ENCODE results near the gene GGA2. TPM values are rescaled to one million over a fixed set of nuclear protein-coding genes. Genes with fewer than 3 reads are reported as not detected.
"Not testable (repeated sequence)": the region's sequence is repeated elsewhere in the genome, so short reads cannot be mapped to it uniquely, and the experiment has no call there.

GGA2 gene
- total RNA-seq, 1 experiment from 2014 or later: 90.4 TPM

- DNase-seq: no peak
- Mint-ChIP-seq H3K27ac (ENCODE audit: unreplicated experiment) (no peak overlapping the region), H3K9me3 (ENCODE audit: low read depth, unreplicated experiment) (no peaks in the 10 kb centered on the region), H3K4me1 (ENCODE audit: low read depth, unreplicated experiment) (no peaks in the 10 kb centered on the region), H3K4me3 (ENCODE audit: low read depth, unreplicated experiment) (no peak overlapping the region), H3K36me3 (ENCODE audit: insufficient read depth, unreplicated experiment) (peaks cover 63% of the 10 kb centered on the region), H3K27me3 (ENCODE audit: unreplicated experiment) (no peaks in the 10 kb centered on the region)
- CTCF ChIA-PET: interaction anchor here (0.6 kb wide), 1 partner anchor 239 kb away, joined by 3 read pairs; no protein-coding TSS in a partner anchor
- intact Hi-C loops (cut with micrococcal nuclease; ENCODE audit: unreplicated experiment): no loop called here
- no TSS peak for BruUV-seq (replicated peaks)
- no peak for TF ChIP-seq CTCF (IDR thresholded peaks at IDR 0.05; ENCODE audit: unreplicated experiment)
These were observed 25.6 kb downstream of the GGA2 start for GRCh38 chr16:23484510-23485256.

- H3K9me3 Mint-ChIP-seq (ENCODE audit: low read depth, unreplicated experiment); BruUV-seq (replicated peaks); H3K4me1 Mint-ChIP-seq (ENCODE audit: low read depth, unreplicated experiment); CTCF ChIA-PET; H3K27me3 Mint-ChIP-seq (ENCODE audit: unreplicated experiment); H3K27ac Mint-ChIP-seq (ENCODE audit: unreplicated experiment); intact Hi-C loops (cut with micrococcal nuclease; ENCODE audit: unreplicated experiment); DNase-seq; H3K4me3 Mint-ChIP-seq (ENCODE audit: low read depth, unreplicated experiment): not testable (repeated sequence)
- H3K36me3 Mint-ChIP-seq (ENCODE audit: insufficient read depth, unreplicated experiment): peaks cover 64% of the 10 kb centered on the region
These were observed 26.8 kb downstream of the GGA2 start for GRCh38 chr16:23483492-23483891.

- H3K27me3 Mint-ChIP-seq (ENCODE audit: unreplicated experiment): no peaks in the 10 kb centered on the region
- H3K27ac Mint-ChIP-seq (ENCODE audit: unreplicated experiment): no peak overlapping the region
- intact Hi-C loops (cut with micrococcal nuclease; ENCODE audit: unreplicated experiment): no loop called here
- no peaks in the 10 kb centered on the region for H3K9me3 Mint-ChIP-seq (ENCODE audit: low read depth, unreplicated experiment)
- no peak overlapping the region for H3K4me3 Mint-ChIP-seq (ENCODE audit: low read depth, unreplicated experiment)
- H3K36me3 Mint-ChIP-seq (ENCODE audit: insufficient read depth, unreplicated experiment): peaks cover 64% of the 10 kb centered on the region
- no TSS peak for BruUV-seq (replicated peaks)
- TF ChIP-seq CTCF (IDR thresholded peaks at IDR 0.05; ENCODE audit: unreplicated experiment): no peak
- no peak for DNase-seq
- H3K4me1 Mint-ChIP-seq (ENCODE audit: low read depth, unreplicated experiment): no peaks in the 10 kb centered on the region
- CTCF ChIA-PET: no interaction called here
These were observed 27.5 kb downstream of the GGA2 start for GRCh38 chr16:23482778-23483177.

GRCh38 chr16:23480257-23480656 lies 30.0 kb downstream of the GGA2 start:
- CTCF ChIA-PET: no interaction called here
- peaks cover 45% of the 10 kb centered on the region for H3K36me3 Mint-ChIP-seq (ENCODE audit: insufficient read depth, unreplicated experiment)

More at GRCh38 chr16:23480257-23480656, 30.0 kb downstream of the GGA2 start:
- Mint-ChIP-seq H3K27me3 (ENCODE audit: unreplicated experiment) (no peaks in the 10 kb centered on the region), H3K4me3 (ENCODE audit: low read depth, unreplicated experiment) (no peak overlapping the region), H3K9me3 (ENCODE audit: low read depth, unreplicated experiment) (no peaks in the 10 kb centered on the region), H3K27ac (ENCODE audit: unreplicated experiment) (no peak overlapping the region), H3K4me1 (ENCODE audit: low read depth, unreplicated experiment) (no peaks in the 10 kb centered on the region)
- TF ChIP-seq CTCF (IDR thresholded peaks at IDR 0.05; ENCODE audit: unreplicated experiment): no peak
- intact Hi-C loops (cut with micrococcal nuclease; ENCODE audit: unreplicated experiment): no loop called here
- BruUV-seq (replicated peaks): no TSS peak
- DNase-seq: no peak
